Adrenal gland (tissue), 5 donors: ENCODE measurements around the gene SLC43A2.

ENCODE experiments used
- POLR2A ChIP-seq, 2 donors: fragments of 450-650 bp; IDR thresholded peaks; one replicate each; pipeline ENCODE4 v1.6.1; 2017; ENCODE audit warnings: antibody characterized with exemption in 2 of 2, mild to moderate bottlenecking in 2 of 2, moderate library complexity in 1 of 2
- TF ChIP-seq, protein P1 (sequence below), 6 experiments: fragments of 450-650 bp in 4 of 6; fragments of 200-600 bp in 2 of 6; sonication (generic) in 1 of 6; IDR thresholded peaks; 1 replicate in 5 of 6; 2 replicates in 1 of 6; pipeline versions ENCODE4 v1.5.1 to v1.8.0; 2016 to 2021; ENCODE audit warnings: antibody characterized with exemption in 6 of 6, mild to moderate bottlenecking in 2 of 6, moderate library complexity in 1 of 6
- donor health status: DM: no; HTN: no; CAD: no.

DNA sequence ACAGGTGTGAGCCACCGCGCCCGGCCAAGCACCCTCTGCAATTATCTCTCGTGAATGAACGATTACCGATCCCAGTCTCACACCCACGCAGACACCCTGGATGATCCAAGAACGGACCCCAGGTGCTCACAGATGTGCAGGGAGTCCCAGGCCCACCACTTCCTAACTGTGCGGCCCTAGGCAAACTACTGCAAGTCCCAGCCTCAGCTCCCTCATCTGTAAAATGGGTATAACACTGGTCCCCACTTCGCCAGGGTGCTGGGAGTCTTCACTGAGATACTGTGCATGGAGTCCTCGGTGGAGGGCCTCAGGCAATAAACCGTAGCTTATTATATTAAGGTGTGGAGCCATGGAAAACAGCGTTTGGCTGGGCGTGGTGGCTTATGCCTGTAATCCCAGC is 44.5 kb downstream of the SLC43A2 start:
- TF ChIP-seq, protein P1, sequence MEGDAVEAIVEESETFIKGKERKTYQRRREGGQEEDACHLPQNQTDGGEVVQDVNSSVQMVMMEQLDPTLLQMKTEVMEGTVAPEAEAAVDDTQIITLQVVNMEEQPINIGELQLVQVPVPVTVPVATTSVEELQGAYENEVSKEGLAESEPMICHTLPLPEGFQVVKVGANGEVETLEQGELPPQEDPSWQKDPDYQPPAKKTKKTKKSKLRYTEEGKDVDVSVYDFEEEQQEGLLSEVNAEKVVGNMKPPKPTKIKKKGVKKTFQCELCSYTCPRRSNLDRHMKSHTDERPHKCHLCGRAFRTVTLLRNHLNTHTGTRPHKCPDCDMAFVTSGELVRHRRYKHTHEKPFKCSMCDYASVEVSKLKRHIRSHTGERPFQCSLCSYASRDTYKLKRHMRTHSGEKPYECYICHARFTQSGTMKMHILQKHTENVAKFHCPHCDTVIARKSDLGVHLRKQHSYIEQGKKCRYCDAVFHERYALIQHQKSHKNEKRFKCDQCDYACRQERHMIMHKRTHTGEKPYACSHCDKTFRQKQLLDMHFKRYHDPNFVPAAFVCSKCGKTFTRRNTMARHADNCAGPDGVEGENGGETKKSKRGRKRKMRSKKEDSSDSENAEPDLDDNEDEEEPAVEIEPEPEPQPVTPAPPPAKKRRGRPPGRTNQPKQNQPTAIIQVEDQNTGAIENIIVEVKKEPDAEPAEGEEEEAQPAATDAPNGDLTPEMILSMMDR (IDR thresholded peaks at IDR 0.05) = no peak
- TF ChIP-seq POLR2A (IDR thresholded peaks at IDR 0.05) = no peak
